ENCODE results near the gene KISS1R. TPM values are rescaled to one million over a fixed set of nuclear protein-coding genes. Genes with fewer than 3 reads are reported as not detected.

KISS1R gene
- total and polyA plus RNA-seq, 2 of the 4 experiments (the other 2 are of a cell fraction) = not detected

- ATAC-seq (ENCODE audit: low read depth) = peak; percentile 46
- Histone ChIP-seq H4K91ac (ENCODE audit: insufficient read depth, low read depth, low read length) (no peak overlapping the region), H3K9me3 (ENCODE audit: control insufficient read depth, insufficient read depth, low read length) (no peaks in the 10 kb centered on the region), H3K56ac (ENCODE audit: extremely low read depth, insufficient read depth, low read length) (no peak overlapping the region), H3K27ac (ENCODE audit: insufficient read depth, low read length) (no peak overlapping the region), H3K23ac (ENCODE audit: low read depth, low read length) (no peak overlapping the region), H2AK5ac (ENCODE audit: low read depth, low read length) (no peak overlapping the region), H2BK5ac (ENCODE audit: low read depth, low read length, poor library complexity, severe bottlenecking) (no peak overlapping the region), H3K79me1 (ENCODE audit: low read depth in 1 of 2, low read length in 2 of 2) (peaks cover 10 to 43% of the 10 kb centered on the region in 2 experiments), H3K9me1 (ENCODE audit: insufficient read depth, low read length) (peaks cover under 1% of the 10 kb centered on the region; the same call in 1 of the 2 replicates), H4K20me1 (ENCODE audit: insufficient read depth, low read length) (peaks cover 47% of the 10 kb centered on the region), H3K4me2 (ENCODE audit: low read depth, low read length) (no peak overlapping the region), H2BK20ac (ENCODE audit: low read depth, low read length) (no peak overlapping the region), H3K18ac (ENCODE audit: low read depth, low read length) (no peak overlapping the region), H3K14ac (replicated peaks; ENCODE audit: low read depth, low read length) (no peak overlapping the region), H2AFZ (replicated peaks; ENCODE audit: low read length, poor library complexity) (no peak overlapping the region), H4K5ac (ENCODE audit: low read depth, low read length) (no peak overlapping the region), H3K4ac (ENCODE audit: low read depth, low read length) (no peak overlapping the region), H2BK15ac (ENCODE audit: low read depth, low read length) (no peak overlapping the region), H3K36me3 (ENCODE audit: control insufficient read depth, insufficient read depth, low read length) (peaks cover 27% of the 10 kb centered on the region; the same call in 1 of the 2 replicates), H3K4me1 (ENCODE audit: control insufficient read depth, insufficient read depth, low read length) (peaks cover 2% of the 10 kb centered on the region; the same call in 1 of the 2 replicates), H4K8ac (ENCODE audit: low read depth in 2 of 2, low read length in 2 of 2) (no peak overlapping the region), H3K9ac (ENCODE audit: low read depth, low read length) (no peak overlapping the region), H2BK120ac (ENCODE audit: low read depth, low read length) (no peak overlapping the region), H2AK9ac (replicated peaks; ENCODE audit: low read depth, low read length, poor library complexity) (peak overlapping the region; percentile 28), H3K27me3 (ENCODE audit: control insufficient read depth, insufficient read depth, low read length) (no peaks in the 10 kb centered on the region), H3K4me3 (ENCODE audit: insufficient read depth, low read depth, low read length) (no peak overlapping the region)
- dilution Hi-C loops (cut with HindIII; ENCODE audit: low sequenced_read_pairs, unreplicated experiment) = no loop called here
- BruUV-seq (replicated peaks) = no TSS peak
- ChIA-PET CTCF (no interaction called here), POLR2A (ENCODE audit: unreplicated experiment) (no interaction called here)
- TF ChIP-seq CEBPB (IDR thresholded peaks at IDR 0.05; ENCODE audit: low read depth, low read length) (no peak), RAD21 (IDR thresholded peaks at IDR 0.05; ENCODE audit: low read length) (no peak), CTCF (conservative IDR thresholded peaks at IDR 0.05; ENCODE audit: low read depth, low read length) (no peak), POLR2A (IDR thresholded peaks at IDR 0.05; ENCODE audit: low read depth, low read length) (no peak), MAZ (IDR thresholded peaks at IDR 0.05; ENCODE audit: borderline replicate concordance, low read depth, low read length) (no peak), FOS (IDR thresholded peaks at IDR 0.05; ENCODE audit: low read depth, low read length) (no peak), MAFK (IDR thresholded peaks at IDR 0.05; ENCODE audit: low read depth, low read length) (no peak), MXI1 (IDR thresholded peaks at IDR 0.05; ENCODE audit: borderline replicate concordance, low read depth, low read length) (no peak), USF2 (IDR thresholded peaks at IDR 0.05; ENCODE audit: low read depth, low read length) (no peak)
- WGBS, 2 experiments (ENCODE audit: extremely low coverage in 2 of 2, insufficient read length in 1 of 2) = 94% methylated on average over 13 of the region's 30 CpGs; no CpG with 5 or more reads in 1 of the 2 experiments
- intact Hi-C loops (cut with micrococcal nuclease) = no loop called here
- DNase-seq = no peak
- in situ Hi-C loops (cut with MboI; ENCODE audit: low sequenced_read_pairs) = no loop called here
These were observed 16.6 kb upstream of the KISS1R start for GRCh38 chr19:900302-901111.

Measured in IMR-90 (cell line).